Breast epithelium (tissue), 3 donors: Measurements from ENCODE around the gene EEF1AKMT1.

Source experiments
- POLR2A ChIP-seq: fragments of 450-650 bp; IDR thresholded peaks from one replicate; pipeline ENCODE4 v1.6.1; 2016; ENCODE audit warnings: antibody characterized with exemption, mild to moderate bottlenecking, moderate library complexity
- POLR2AphosphoS5 ChIP-seq, 3 donors: sonication (generic); formaldehyde crosslinking; IDR thresholded peaks; one replicate each; pipeline ENCODE4 v1.6.1; 2017; ENCODE audit warnings: antibody characterized with exemption in 3 of 3
- TF ChIP-seq, protein P1 (sequence below), 3 donors: fragments of 450-650 bp; IDR thresholded peaks; one replicate each; pipeline ENCODE4 v1.5.1; 2016 to 2017; ENCODE audit warnings: antibody characterized with exemption in 3 of 3, mild to moderate bottlenecking in 3 of 3, moderate library complexity in 3 of 3

DNA sequence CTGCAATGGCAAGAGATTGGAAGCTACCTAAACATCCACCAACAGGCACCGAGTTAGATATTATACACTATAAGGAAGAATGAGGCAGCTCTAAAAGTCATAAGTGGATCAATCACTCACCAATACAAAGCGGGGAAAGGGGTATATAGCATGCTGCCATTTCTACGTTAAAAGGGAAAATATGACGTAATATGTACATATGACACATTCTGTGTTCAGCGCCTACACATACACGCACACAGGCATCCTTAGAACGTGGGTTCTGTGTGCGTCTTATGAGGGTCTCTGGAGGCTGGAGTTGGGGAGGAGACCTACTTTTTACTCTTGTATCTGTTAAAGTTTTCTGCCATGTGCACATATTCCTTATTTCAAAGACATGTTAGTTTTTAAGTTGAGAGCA is 64.4 kb downstream of the EEF1AKMT1 start:
- TF ChIP-seq, protein P1, sequence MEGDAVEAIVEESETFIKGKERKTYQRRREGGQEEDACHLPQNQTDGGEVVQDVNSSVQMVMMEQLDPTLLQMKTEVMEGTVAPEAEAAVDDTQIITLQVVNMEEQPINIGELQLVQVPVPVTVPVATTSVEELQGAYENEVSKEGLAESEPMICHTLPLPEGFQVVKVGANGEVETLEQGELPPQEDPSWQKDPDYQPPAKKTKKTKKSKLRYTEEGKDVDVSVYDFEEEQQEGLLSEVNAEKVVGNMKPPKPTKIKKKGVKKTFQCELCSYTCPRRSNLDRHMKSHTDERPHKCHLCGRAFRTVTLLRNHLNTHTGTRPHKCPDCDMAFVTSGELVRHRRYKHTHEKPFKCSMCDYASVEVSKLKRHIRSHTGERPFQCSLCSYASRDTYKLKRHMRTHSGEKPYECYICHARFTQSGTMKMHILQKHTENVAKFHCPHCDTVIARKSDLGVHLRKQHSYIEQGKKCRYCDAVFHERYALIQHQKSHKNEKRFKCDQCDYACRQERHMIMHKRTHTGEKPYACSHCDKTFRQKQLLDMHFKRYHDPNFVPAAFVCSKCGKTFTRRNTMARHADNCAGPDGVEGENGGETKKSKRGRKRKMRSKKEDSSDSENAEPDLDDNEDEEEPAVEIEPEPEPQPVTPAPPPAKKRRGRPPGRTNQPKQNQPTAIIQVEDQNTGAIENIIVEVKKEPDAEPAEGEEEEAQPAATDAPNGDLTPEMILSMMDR (IDR thresholded peaks at IDR 0.05) = no peak
- TF ChIP-seq POLR2A (no peak), POLR2AphosphoS5 (IDR thresholded peaks at IDR 0.05) (no peak)
